Endometrial microvascular endothelial cells (primary cell): Measurements from ENCODE around the gene DCN. TPM values are rescaled to one million over a fixed set of nuclear protein-coding genes. Genes with fewer than 3 reads are reported as not detected.

Source experiments
- in situ Hi-C: cut with HindIII; loops from 2 replicates; pipeline ENCODE4 v1.10.0; 2017; ENCODE audit warnings: low sequenced_read_pairs, low pct_unique_long_range_greater_than_20kb; ENCODE audit errors: inconsistent ontology term
- total RNA-seq: library from RNA; depleted of rRNA; stranded (reverse); fragments of >200 nt; gene quantifications from one replicate; pipeline ENCODE4 v1.2.3, GENCODE V29; 2015; ENCODE audit errors: inconsistent ontology term

Gene DCN
- total RNA-seq, 1 donor from 2014 or later = not detected

DNA sequence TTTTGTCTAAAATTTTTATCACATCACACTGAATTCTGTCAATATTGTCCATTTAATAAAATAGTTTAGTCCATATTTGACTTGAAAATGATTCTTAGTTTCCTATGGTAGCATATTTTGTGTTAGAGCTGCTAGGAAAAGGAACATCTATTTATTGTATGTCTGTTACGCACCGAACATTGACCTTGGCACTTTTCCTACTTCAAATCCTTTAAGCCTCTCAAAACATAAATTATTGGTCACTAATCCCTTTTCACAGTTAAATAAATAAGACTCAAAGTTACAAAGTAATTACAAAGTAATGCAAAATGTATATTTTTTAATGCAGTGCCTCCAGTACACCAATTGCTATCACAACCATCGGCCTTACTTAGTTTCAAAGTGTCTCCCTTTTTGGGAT lies 28.5 kb downstream of the DCN start:
- in situ Hi-C loops = no loop called here

DNA sequence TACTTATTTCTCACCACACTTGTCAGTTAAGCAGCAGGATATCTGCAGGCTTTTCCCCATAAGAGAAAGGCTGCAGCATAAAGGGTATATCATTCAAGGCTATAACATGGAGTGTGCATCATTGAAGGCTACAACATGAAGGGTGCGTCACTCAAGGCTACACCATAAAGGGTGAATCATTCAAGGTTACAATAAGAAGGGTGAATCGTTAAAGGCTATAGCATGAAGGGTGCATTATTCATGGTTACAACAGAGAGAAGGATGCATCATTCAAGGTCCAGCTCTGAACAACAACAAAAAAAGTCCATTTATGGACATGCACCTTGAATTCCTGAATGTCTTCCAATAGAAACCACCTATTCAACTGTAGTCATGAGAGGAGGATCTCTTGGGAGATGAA lies 38.6 kb downstream of the DCN start:
- in situ Hi-C loops = no loop called here

DNA sequence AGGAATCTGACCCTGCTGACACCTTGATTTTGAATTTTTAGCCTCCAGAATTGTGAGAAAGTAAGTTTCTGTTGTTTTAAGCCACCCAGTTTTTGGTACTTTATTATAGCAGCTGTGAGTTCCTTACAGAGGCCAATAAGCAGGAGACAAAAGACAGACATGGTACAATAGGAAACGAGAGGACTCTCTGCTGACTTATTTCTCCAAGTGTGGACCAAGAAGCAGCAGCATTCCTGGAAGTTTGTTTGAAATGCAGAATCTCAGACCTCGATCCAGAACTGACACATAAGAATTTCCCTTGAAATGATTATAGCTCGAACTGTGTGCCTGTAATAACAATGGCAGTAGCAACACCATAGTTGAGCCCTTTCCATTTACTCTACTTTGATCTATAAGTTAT lies 39.4 kb downstream of the DCN start:
- in situ Hi-C loops = no loop called here

- in situ Hi-C loops = no loop called here
These were observed 40.4 kb downstream of the DCN start for GRCh38 chr12:91142221-91142631.

- in situ Hi-C loops = no loop called here
These were observed 42.3 kb downstream of the DCN start for GRCh38 chr12:91140026-91140931.

GRCh38 chr12:91139286-91139685 lies 43.3 kb downstream of the DCN start:
- in situ Hi-C loops = no loop called here

DNA sequence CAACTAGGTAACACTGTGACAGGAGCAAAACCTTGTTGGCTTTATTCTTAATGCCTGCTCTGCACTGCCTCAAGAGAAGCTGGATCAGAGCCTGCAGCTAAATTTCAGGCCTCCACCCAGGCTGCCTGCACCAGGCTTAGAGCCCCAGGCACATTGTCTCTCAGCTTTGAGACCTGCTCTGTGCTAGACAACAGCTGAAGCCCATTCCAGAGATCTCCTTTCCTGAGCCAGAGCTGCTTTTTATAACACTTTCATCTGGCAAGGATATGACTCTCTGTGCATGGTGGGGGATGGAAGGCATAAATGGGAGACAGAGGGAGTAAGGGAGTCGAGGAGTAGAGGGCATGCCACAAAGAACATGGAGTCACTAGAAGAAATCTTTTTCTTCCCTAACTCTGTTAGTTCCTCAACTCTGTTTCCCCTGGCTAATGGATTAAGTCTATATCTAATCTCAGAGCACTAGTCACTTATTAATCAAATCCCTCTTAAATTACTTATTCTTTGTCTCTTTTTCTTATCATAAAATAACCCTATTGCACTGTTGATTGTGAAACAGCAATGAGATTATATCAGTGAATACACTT lies 44.2 kb downstream of the DCN start:
- in situ Hi-C loops = no loop called here

GRCh38 chr12:91133871-91134270 lies 48.7 kb downstream of the DCN start:
- in situ Hi-C loops = no loop called here

GRCh38 chr12:91129662-91130362 lies 52.8 kb downstream of the DCN start:
- in situ Hi-C loops = no loop called here

GRCh38 chr12:91127751-91128150 lies 54.9 kb downstream of the DCN start:
- in situ Hi-C loops = no loop called here

- in situ Hi-C loops = no loop called here
These were observed 55.3 kb downstream of the DCN start for GRCh38 chr12:91127306-91127705.

GRCh38 chr12:91126516-91126915 lies 56.1 kb downstream of the DCN start:
- in situ Hi-C loops = no loop called here

- in situ Hi-C loops = no loop called here
These were observed 59.2 kb downstream of the DCN start for GRCh38 chr12:91123236-91123916.

- in situ Hi-C loops = no loop called here
These were observed 61.8 kb downstream of the DCN start for GRCh38 chr12:91120781-91121180.

DNA sequence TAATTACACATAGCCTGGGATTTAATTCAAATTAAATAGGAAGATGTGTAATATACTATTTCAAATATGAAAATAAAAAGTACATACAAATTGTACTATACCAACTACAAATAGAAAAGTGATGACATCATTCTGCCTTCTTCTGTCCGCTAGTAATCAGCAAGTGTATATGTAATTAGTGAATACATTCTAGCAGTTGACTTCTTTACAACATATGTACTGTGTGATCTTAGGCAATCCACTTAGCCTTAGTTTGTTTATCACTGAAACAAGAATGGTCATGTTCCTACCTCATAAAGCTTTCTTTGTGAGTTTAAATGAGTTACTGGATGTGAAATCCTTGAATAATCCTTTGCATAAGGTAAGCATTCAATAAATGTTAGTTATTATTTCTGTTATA lies 63.5 kb downstream of the DCN start:
- in situ Hi-C loops = no loop called here

DNA sequence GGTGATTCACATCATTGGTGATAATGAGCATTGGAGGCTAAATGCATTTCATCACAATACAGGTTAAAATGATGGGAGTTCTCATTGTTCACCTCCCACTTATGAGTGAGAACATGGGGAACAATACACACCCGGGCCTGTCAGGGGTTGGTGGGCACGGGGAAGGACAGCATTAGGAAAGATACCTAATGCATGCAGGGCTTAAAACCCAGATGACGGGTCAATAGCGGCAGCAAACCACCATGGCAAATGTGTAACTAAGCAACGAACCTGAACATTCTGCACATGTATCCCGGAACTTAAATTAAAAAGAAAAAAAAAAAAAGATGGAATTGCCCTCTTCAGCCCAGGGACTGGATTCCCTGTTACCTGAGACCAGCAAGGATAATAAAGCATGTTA lies 69.0 kb downstream of the DCN start:
- in situ Hi-C loops = no loop called here

DNA sequence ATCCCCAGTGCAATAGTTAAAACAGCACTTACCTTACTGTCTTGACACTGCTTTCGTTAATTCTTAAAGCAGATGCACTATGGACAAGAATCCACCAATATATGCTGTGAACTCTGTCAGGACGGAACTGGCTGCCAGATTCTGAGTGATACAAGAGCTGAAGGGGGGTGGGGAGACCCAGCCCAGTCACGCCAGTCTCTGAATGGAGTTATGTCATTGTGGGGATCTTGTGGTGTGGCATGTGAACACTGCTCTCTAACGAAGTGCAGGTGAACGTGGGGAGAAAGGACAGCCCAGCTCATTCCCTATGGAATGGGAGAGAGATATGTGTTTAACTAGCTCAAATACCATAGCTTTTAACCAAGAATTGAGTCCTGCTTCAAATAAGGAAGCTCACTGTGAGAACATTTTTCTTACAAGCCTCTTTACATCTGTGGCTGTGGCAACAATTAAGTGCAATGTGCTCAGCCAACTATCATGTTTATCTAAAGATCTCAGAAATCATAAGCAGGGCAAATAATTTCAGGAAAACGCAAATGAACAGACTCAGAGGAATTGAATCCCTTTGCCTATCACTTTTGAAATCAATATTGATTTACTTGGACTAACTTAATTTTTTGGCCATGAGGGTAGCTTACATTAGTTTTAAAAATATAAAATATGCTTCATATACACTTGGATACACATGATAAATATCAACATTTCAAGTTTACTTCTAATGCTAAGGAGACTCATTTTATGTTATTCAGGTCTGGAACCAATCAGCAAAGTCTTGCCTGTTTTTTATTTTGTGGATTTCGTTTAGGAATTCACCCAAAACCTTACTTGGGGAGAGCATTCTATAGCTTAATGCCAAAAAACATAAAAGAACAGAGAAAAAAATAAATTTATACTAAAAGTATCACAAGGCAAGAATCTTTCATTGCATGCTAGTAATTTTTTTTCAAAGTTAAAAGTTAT lies 71.0 kb downstream of the DCN start, which contains the start of gene LUM:
LUM (minus strand) TSS at position 129 of the 960 bp plus-strand sequence. CDS start 2,515 bp downstream, outside the sequence.
- in situ Hi-C loops = no loop called here

DNA sequence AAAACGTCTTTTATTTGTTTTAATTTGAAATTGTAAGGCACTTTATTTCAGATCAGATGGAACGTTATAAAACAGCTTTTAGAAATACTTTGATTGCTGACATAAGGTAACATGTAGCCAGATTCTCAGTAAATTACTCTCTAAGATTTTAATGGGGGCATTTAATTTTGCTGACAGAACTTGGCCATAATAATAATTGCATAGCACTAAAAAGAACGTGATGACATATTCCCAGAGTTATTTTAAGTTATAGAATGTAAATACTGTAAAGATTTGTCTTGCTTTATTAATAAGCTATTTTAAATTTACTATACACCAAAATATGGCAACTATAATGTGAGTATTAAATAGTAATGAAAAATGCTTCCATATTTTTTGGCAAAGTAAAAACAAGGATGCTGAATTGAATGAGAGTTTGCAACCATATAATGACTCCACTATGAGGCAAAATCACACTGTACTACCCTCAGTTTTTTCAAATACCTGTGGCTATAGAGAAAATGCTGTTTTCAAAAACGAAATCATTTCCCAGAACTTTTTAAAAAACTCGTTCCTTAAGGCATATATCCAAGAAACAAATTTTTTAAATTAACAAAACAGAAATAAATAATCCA lies 72.2 kb downstream of the DCN start:
- in situ Hi-C loops = no loop called here
